B cell (primary cell): ENCODE results near the gene METTL17. TPM values are rescaled to one million over a fixed set of nuclear protein-coding genes. Genes with fewer than 3 reads are reported as not detected.
A peak's percentile ranks its signal among the peaks of the same experiment; 100 is the strongest.

ENCODE experiments used
- ATAC-seq: fragments of 200-7000 bp; cut with Tn5 transposase; one replicate; pipeline ENCODE4 v1.10.0; 2021; ENCODE audit warnings: low read depth, mild to moderate bottlenecking, moderate number of reproducible peaks, moderate library complexity
- CTCF ChIA-PET: fragments of 350-600 bp; sonication (Branson Sonifier 250); formaldehyde crosslinking; loops from one replicate; lab custom pipeline; 2021; ENCODE audit warnings: antibody characterized with exemption, inconsistent platforms; lab: Charles Lee
- POLR2A ChIA-PET: fragments of 350-600 bp; sonication (Branson Sonifier 250); formaldehyde crosslinking; loops from one replicate; lab custom pipeline; 2021; ENCODE audit warnings: antibody characterized with exemption; lab: Charles Lee
- DNase-seq: peaks from one replicate; pipeline ENCODE4 v3.0.0; 2013
- H2AFZ ChIP-seq: 2 replicates; pipeline ENCODE4 v1.6.1; 2012; ENCODE audit warnings: mild to moderate bottlenecking, low read depth, low read length; ENCODE audit not compliant: insufficient read depth, poor library complexity, severe bottlenecking
- H3K27ac ChIP-seq, 2 donors: 1 replicate in 1 of 2; 2 replicates in 1 of 2; pipeline ENCODE4 v1.5.1; 2012 to 2013; ENCODE audit warnings: low read length in 2 of 2, mild to moderate bottlenecking in 2 of 2, moderate library complexity in 1 of 2
- H3K27me3 ChIP-seq, 4 experiments: fragments of 200-600 bp in 1 of 4; sonication (generic) in 1 of 4; replicated peaks in 1 of 4; 1 replicate in 2 of 4; 2 replicates in 2 of 4; pipeline versions ENCODE4 v1.6.1 to v1.7.0; 2013 to 2016; ENCODE audit warnings: low read length in 3 of 4, mild to moderate bottlenecking in 2 of 4, mixed read lengths in 1 of 4, moderate library complexity in 1 of 4; ENCODE audit not compliant: insufficient read depth in 4 of 4, control insufficient read depth in 3 of 4; ENCODE audit errors: control extremely low read depth in 1 of 4
- H3K36me3 ChIP-seq, 2 experiments: replicated peaks in 1 of 2; 1 replicate in 1 of 2; 2 replicates in 1 of 2; pipeline versions ENCODE4 v1.6.1 to v1.7.1; 2013; ENCODE audit warnings: low read length in 1 of 2; ENCODE audit not compliant: insufficient read depth in 2 of 2, control insufficient read depth in 1 of 2; ENCODE audit errors: control extremely low read depth in 1 of 2, extremely low read depth in 1 of 2
- H3K4me1 ChIP-seq, 2 donors: fragments of 200-600 bp in 1 of 2; sonication (generic) in 1 of 2; 1 replicate in 1 of 2; 2 replicates in 1 of 2; pipeline versions ENCODE4 v1.5.1 to v1.6.1; 2013 to 2017; ENCODE audit warnings: low read length in 2 of 2; ENCODE audit not compliant: control insufficient read depth in 2 of 2, insufficient read depth in 2 of 2
- H3K4me2 ChIP-seq: replicated peaks from 2 replicates; pipeline ENCODE3; 2012; ENCODE audit warnings: mild to moderate bottlenecking, low read depth, low read length; ENCODE audit not compliant: poor library complexity, severe bottlenecking
- H3K4me3 ChIP-seq, 5 experiments: fragments of 200-600 bp in 1 of 5; sonication (generic) in 1 of 5; 1 replicate in 3 of 5; 2 replicates in 2 of 5; pipeline versions ENCODE4 v1.5.1 to v1.7.0; 2011 to 2016; ENCODE audit warnings: low read length in 4 of 5, mild to moderate bottlenecking in 4 of 5, low read depth in 2 of 5, control low read depth in 1 of 5, moderate library complexity in 1 of 5; ENCODE audit not compliant: insufficient read depth in 1 of 5; ENCODE audit errors: control extremely low read depth in 1 of 5, extremely low read depth in 1 of 5
- H3K79me2 ChIP-seq: fragments of 200-600 bp; sonication (generic); one replicate; pipeline ENCODE4 v1.6.0; 2016; ENCODE audit warnings: low read length; ENCODE audit not compliant: control insufficient read depth, insufficient read depth
- H3K9ac ChIP-seq: fragments of 200-600 bp; sonication (generic); 2 replicates; pipeline ENCODE4 v1.6.1; 2017; ENCODE audit warnings: mild to moderate bottlenecking, low read length, moderate library complexity
- H3K9me3 ChIP-seq, 3 donors: one replicate each; pipeline versions ENCODE4 v1.6.1 to v1.7.1; 2013; ENCODE audit warnings: low read length in 2 of 3; ENCODE audit not compliant: control insufficient read depth in 2 of 3, insufficient read depth in 1 of 3; ENCODE audit errors: control extremely low read depth in 1 of 3
- H4K20me1 ChIP-seq: 2 replicates; pipeline ENCODE4 v1.6.0; 2012; ENCODE audit warnings: mild to moderate bottlenecking, low read length; ENCODE audit not compliant: insufficient read depth, control insufficient read depth, poor library complexity, severe bottlenecking
- H3K27ac Mint-ChIP-seq: one replicate; pipeline ENCODE4 v1.8.0; 2021; ENCODE audit warnings: mixed read lengths
- H3K27me3 Mint-ChIP-seq: one replicate; pipeline ENCODE4 v1.8.0; 2021; ENCODE audit warnings: mixed read lengths
- H3K4me1 Mint-ChIP-seq: one replicate; pipeline ENCODE4 v1.8.0; 2021; ENCODE audit warnings: mixed read lengths
- H3K4me3 Mint-ChIP-seq: one replicate; pipeline ENCODE4 v1.8.0; 2021; ENCODE audit warnings: mixed read lengths
- H3K9me3 Mint-ChIP-seq: one replicate; pipeline ENCODE4 v1.8.0; 2022; ENCODE audit warnings: mixed read lengths; ENCODE audit not compliant: insufficient read depth
- CTCF ChIP-seq: fragments of 200-600 bp; IDR thresholded peaks from one replicate; pipeline ENCODE4 v1.8.0; 2022; ENCODE audit warnings: antibody characterized with exemption, mild to moderate bottlenecking
- EZH2 ChIP-seq: IDR thresholded peaks from 2 replicates; pipeline ENCODE4 v1.6.1; 2012; ENCODE audit warnings: borderline replicate concordance, low read depth, mild to moderate bottlenecking, moderate library complexity, low read length; ENCODE audit not compliant: insufficient read depth, poor library complexity, severe bottlenecking
- WGBS: methylation state at CpG from one replicate; pipeline ENCODE4 v1.1.5; 2013; ENCODE audit warnings: missing lambda C conversion rate; ENCODE audit not compliant: insufficient coverage; 5-methylcytosine and 5-hydroxymethylcytosine counted together
- intact Hi-C: fragments of 100-400 bp; cut with micrococcal nuclease; formaldehyde crosslinking; loops from one replicate; pipeline ENCODE4 v1.10.0; 2022
- polyA plus RNA-seq: library from polyadenylated mRNA; depleted of rRNA; stranded (reverse); fragments of >200 nt; gene quantifications from 2 replicates; pipeline ENCODE4 v1.2.3, GENCODE V29; 2012
- total RNA-seq, 2 donors: library from RNA; stranded (reverse); fragments of 120-200 nt in 1 of 2; gene quantifications; 1 replicate in 1 of 2; 2 replicates in 1 of 2; pipeline versions ENCODE4 v1.2.3 to v1.2.4, GENCODE V29; 2013 to 2022

The METTL17 gene
- total and polyA plus RNA-seq, 2 donors (not counting 1 experiment from before 2014, with no cell fraction given), result 116 to 201 TPM

- intact Hi-C loops, result loop anchor here (1.0 kb wide), 1 partner anchor 25 kb away; no protein-coding TSS in a partner anchor
- no peaks in the 10 kb centered on the region for H3K36me3 ChIP-seq
- H3K9ac ChIP-seq, result no peak overlapping the region
- no peak for TF ChIP-seq EZH2
- TF ChIP-seq CTCF, result peak; percentile 37
- Mint-ChIP-seq H3K9me3 (no peaks in the 10 kb centered on the region), H3K4me3 (no peak overlapping the region), H3K27me3 (peaks cover 47% of the 10 kb centered on the region), H3K27ac (no peak overlapping the region), H3K4me1 (no peaks in the 10 kb centered on the region)
- H3K9me3 ChIP-seq, result no peaks in the 10 kb centered on the region
- H3K27ac ChIP-seq, result no peak overlapping the region
- DNase-seq (peak; percentile 63), ATAC-seq (no peak)
- H3K79me2 ChIP-seq, result no peaks in the 10 kb centered on the region
- H4K20me1 ChIP-seq, result no peaks in the 10 kb centered on the region
- ChIA-PET POLR2A (interaction anchor here (0.8 kb wide), 1 partner anchor 25 kb away, joined by 3 read pairs; no protein-coding TSS in a partner anchor), CTCF (interaction anchor here (0.9 to 7.2 kb wide), 20 partner anchors 8 to 308 kb away, joined by 3 to 305 read pairs (median 4); partner anchors contain the start of genes NDRG2 and TPPP2)
- no peaks in the 10 kb centered on the region for H3K27me3 ChIP-seq
- no peak overlapping the region for H3K4me2 ChIP-seq
- no peak overlapping the region for H3K4me3 ChIP-seq
- H2AFZ ChIP-seq, result no peak overlapping the region
- 59% methylated on average over 6 of the region's 8 CpGs for WGBS
- H3K4me1 ChIP-seq, result no peaks in the 10 kb centered on the region
Observed at GRCh38 chr14:21039585-21040369, 50.0 kb downstream of the METTL17 start.
